Gastroesophageal sphincter (tissue), 4 donors: ENCODE results near the gene METRN. TPM values are rescaled to one million over a fixed set of nuclear protein-coding genes. Genes with fewer than 3 reads are reported as not detected.
A peak's percentile ranks its signal among the peaks of the same experiment; 100 is the strongest.

Experiments
- ATAC-seq: fragments of 150-250 bp; one replicate; pipeline ENCODE4 v1.9.1; 2016; ENCODE audit warnings: mild to moderate bottlenecking, moderate library complexity
- H3K27ac ChIP-seq, 4 donors: fragments of 200-600 bp; sonication (generic) in 3 of 4; 1 replicate in 3 of 4; 2 replicates in 1 of 4; pipeline ENCODE4 v1.5.1; 2016 to 2019
- H3K27me3 ChIP-seq: fragments of 200-600 bp; sonication (generic); one replicate; pipeline ENCODE4 v1.5.1; 2019
- H3K36me3 ChIP-seq, 2 donors: fragments of 200-600 bp; sonication (generic); one replicate each; pipeline ENCODE4 v1.5.1; 2019; ENCODE audit warnings: control low read depth in 1 of 2
- H3K4me1 ChIP-seq, 3 donors: fragments of 200-600 bp; sonication (generic); 1 replicate in 2 of 3; 2 replicates in 1 of 3; pipeline ENCODE4 v1.5.1; 2016 to 2019; ENCODE audit warnings: control low read depth in 2 of 3
- H3K4me3 ChIP-seq, 2 donors: fragments of 200-600 bp; sonication (generic); one replicate each; pipeline ENCODE4 v1.5.1; 2019; ENCODE audit warnings: mild to moderate bottlenecking in 1 of 2, moderate library complexity in 1 of 2
- H3K9me3 ChIP-seq, 3 donors: fragments of 200-600 bp; sonication (generic); one replicate each; pipeline ENCODE4 v1.5.1; 2017 to 2019; ENCODE audit warnings: control low read depth in 2 of 3
- CTCF ChIP-seq, 4 experiments: fragments of 200-600 bp in 2 of 4; fragments of 450-650 bp in 2 of 4; sonication (generic) in 1 of 4; IDR thresholded peaks; one replicate each; pipeline ENCODE4 v1.5.1; 2017 to 2019; ENCODE audit warnings: antibody characterized with exemption in 4 of 4, mild to moderate bottlenecking in 2 of 4, moderate library complexity in 2 of 4
- EP300 ChIP-seq: sonication (generic); formaldehyde crosslinking; IDR thresholded peaks from one replicate; pipeline ENCODE4 v1.6.1; 2017; ENCODE audit warnings: antibody characterized with exemption, mild to moderate bottlenecking
- POLR2A ChIP-seq, 2 donors: fragments of 450-650 bp; IDR thresholded peaks; one replicate each; pipeline ENCODE4 v1.6.1; 2017; ENCODE audit warnings: antibody characterized with exemption in 2 of 2, mild to moderate bottlenecking in 2 of 2, moderate library complexity in 1 of 2
- POLR2AphosphoS5 ChIP-seq: sonication (generic); formaldehyde crosslinking; IDR thresholded peaks from one replicate; pipeline ENCODE4 v1.6.1; 2017; ENCODE audit warnings: antibody characterized with exemption
- WGBS, 2 donors: methylation state at CpG; one replicate each; pipeline ENCODE4 v1.1.5; 2018; ENCODE audit warnings: low coverage in 1 of 2; 5-methylcytosine and 5-hydroxymethylcytosine counted together
- total RNA-seq, 4 donors: library from RNA; depleted of rRNA; stranded (reverse); fragments of >200 nt; gene quantifications; one replicate each; pipeline ENCODE4 v1.1.0, GENCODE V29; 2016

Gene METRN
- total RNA-seq, 4 donors from 2014 or later: 22.6 to 77.7 (median 63.8) TPM

- Histone ChIP-seq H3K36me3 (peaks cover 0 to 46% of the 10 kb centered on the region in 2 donors), H3K27me3 (no peaks in the 10 kb centered on the region), H3K9me3 (no peaks in the 10 kb centered on the region), H3K4me1 (peaks cover 0 to 77% (median 47%) of the 10 kb centered on the region in 3 donors), H3K27ac (peak overlapping the region in 3 of 4 donors; percentile 79 to 88 (median 86)), H3K4me3 (peak overlapping the region; percentile 47 to 81)
- 59% methylated on average over 7 of the region's 57 CpGs; no CpG with 5 or more reads in 1 of the 2 donors for WGBS, 2 donors
- peak; percentile 3 for TF ChIP-seq POLR2AphosphoS5
- TF ChIP-seq CTCF (IDR thresholded peaks at IDR 0.05): no peak
- no peak for ATAC-seq
Observed at GRCh38 chr16:683396-684070, 31.4 kb upstream of the METRN start.

GRCh38 chr16:684071-684794 lies 30.7 kb upstream of the METRN start, which contains the start of gene JMJD8:
JMJD8 (minus strand) TSS chr16:684334; CDS start chr16:684319, 15 bp downstream.
- peak; percentile 70 to 72 for TF ChIP-seq POLR2A (IDR thresholded peaks at IDR 0.05)
- TF ChIP-seq CTCF (IDR thresholded peaks at IDR 0.05): peak in 1 of 4 experiments; percentile 5
- TF ChIP-seq POLR2AphosphoS5: peak; percentile 73
- TF ChIP-seq EP300: no peak
- peaks cover 0 to 77% (median 51%) of the 10 kb centered on the region in 3 donors for H3K4me1 ChIP-seq
- H3K27ac ChIP-seq: peak within 1 kb of the TSS; percentile 41 to 88 (median 82)
- peak; percentile 85 for ATAC-seq
- H3K4me3 ChIP-seq: peak within 1 kb of the TSS; percentile 47 to 81
- no CpG with 5 or more reads among the region's 91 CpGs for WGBS, 2 donors
- H3K9me3 ChIP-seq: no peaks in the 10 kb centered on the region
- H3K27me3 ChIP-seq: no peaks in the 10 kb centered on the region
- H3K36me3 ChIP-seq: peaks cover 0 to 46% of the 10 kb centered on the region in 2 donors

- Histone ChIP-seq H3K4me1 (peaks cover 0 to 81% (median 54%) of the 10 kb centered on the region in 3 donors), H3K36me3 (peaks cover 0 to 46% of the 10 kb centered on the region in 2 donors), H3K9me3 (no peaks in the 10 kb centered on the region), H3K27ac (peak overlapping the region in 3 of 4 donors; percentile 79 to 88 (median 86)), H3K4me3 (peak overlapping the region; percentile 47 to 81), H3K27me3 (no peaks in the 10 kb centered on the region)
- ATAC-seq: no peak
- WGBS, 2 donors: no CpG with 5 or more reads among the region's 61 CpGs
- TF ChIP-seq POLR2A (IDR thresholded peaks at IDR 0.05): no peak
- no peak for TF ChIP-seq CTCF (IDR thresholded peaks at IDR 0.05)
- no peak for TF ChIP-seq POLR2AphosphoS5
- TF ChIP-seq EP300: no peak
Observed at GRCh38 chr16:684961-685696, 29.8 kb upstream of the METRN start.

GRCh38 chr16:685967-686366 lies 29.0 kb upstream of the METRN start:
- peaks cover 0 to 84% (median 56%) of the 10 kb centered on the region in 3 donors for H3K4me1 ChIP-seq
- WGBS, 2 donors: 20% methylated on average over 1 of the region's 10 CpGs; no CpG with 5 or more reads in 1 of the 2 donors

More at GRCh38 chr16:685967-686366, 29.0 kb upstream of the METRN start:
- peaks cover 0 to 46% of the 10 kb centered on the region in 2 donors for H3K36me3 ChIP-seq
- no peaks in the 10 kb centered on the region for H3K9me3 ChIP-seq
- TF ChIP-seq POLR2A (IDR thresholded peaks at IDR 0.05): no peak
- no peak for TF ChIP-seq EP300
- peak in 1 of 4 experiments; percentile 27 for TF ChIP-seq CTCF (IDR thresholded peaks at IDR 0.05)
- TF ChIP-seq POLR2AphosphoS5: no peak
- H3K4me3 ChIP-seq: no peak overlapping the region
- H3K27ac ChIP-seq: no peak overlapping the region
- ATAC-seq: no peak
- no peaks in the 10 kb centered on the region for H3K27me3 ChIP-seq
